Loucy (cell line): ENCODE data around the gene MCCC2.
"Not testable (repeated sequence)": the region's sequence is repeated elsewhere in the genome, so short reads cannot be mapped to it uniquely, and the experiment has no call there.

Experiments
- H2AFZ ChIP-seq: fragments of 200-600 bp; sonication (generic); 2 replicates; pipeline ENCODE4 v1.6.0; 2016; ENCODE audit warnings: antibody characterized with exemption, mild to moderate bottlenecking, low read length, moderate library complexity
- H3F3A ChIP-seq: fragments of 200-600 bp; 2 replicates; pipeline ENCODE4 v1.6.0; 2016; ENCODE audit warnings: antibody characterized with exemption, low read depth, mild to moderate bottlenecking
- H3K27me3 ChIP-seq: fragments of 200-600 bp; sonication (generic); 2 replicates; pipeline ENCODE4 v1.6.1; 2014; ENCODE audit warnings: low read length, mild to moderate bottlenecking; ENCODE audit not compliant: insufficient read depth, poor library complexity, severe bottlenecking
- H3K36me3 ChIP-seq: fragments of 200-600 bp; sonication (generic); 2 replicates; pipeline ENCODE4 v1.6.1; 2016; ENCODE audit warnings: low read length; ENCODE audit not compliant: insufficient read depth
- H3K4me1 ChIP-seq: fragments of 200-600 bp; sonication (generic); 2 replicates; pipeline ENCODE4 v1.5.1; 2014; ENCODE audit warnings: low read length, mild to moderate bottlenecking; ENCODE audit not compliant: insufficient read depth, poor library complexity, severe bottlenecking
- H3K4me2 ChIP-seq: fragments of 200-600 bp; sonication (generic); 2 replicates; pipeline ENCODE4 v1.6.0; 2014; ENCODE audit warnings: antibody characterized with exemption, low read length, low read depth, mild to moderate bottlenecking; ENCODE audit not compliant: poor library complexity, severe bottlenecking
- H3K4me3 ChIP-seq: fragments of 200-600 bp; sonication (generic); 2 replicates; pipeline ENCODE4 v1.5.1; 2014; ENCODE audit warnings: low read length, mild to moderate bottlenecking, mixed read lengths; ENCODE audit not compliant: poor library complexity, severe bottlenecking
- H3K79me2 ChIP-seq: fragments of 200-600 bp; sonication (generic); 2 replicates; pipeline ENCODE4 v1.6.1; 2014; ENCODE audit warnings: low read length; ENCODE audit not compliant: insufficient read depth
- H3K9ac ChIP-seq: fragments of 200-600 bp; sonication (generic); 2 replicates; pipeline ENCODE4 v1.6.0; 2014; ENCODE audit warnings: mild to moderate bottlenecking, low read depth, low read length, moderate library complexity; ENCODE audit not compliant: poor library complexity, severe bottlenecking
- H3K9me2 ChIP-seq: fragments of 200-600 bp; sonication (generic); replicated peaks from 2 replicates; pipeline ENCODE4 v1.6.1; 2016; ENCODE audit warnings: low read depth, low read length, mixed read lengths
- H3K9me3 ChIP-seq: fragments of 200-600 bp; sonication (generic); 2 replicates; pipeline ENCODE4 v1.6.1; 2014; ENCODE audit warnings: mild to moderate bottlenecking, antibody characterized with exemption, low read length, low read depth; ENCODE audit not compliant: insufficient read depth
- H4K20me1 ChIP-seq: fragments of 200-600 bp; sonication (generic); 2 replicates; pipeline ENCODE4 v1.6.0; 2014; ENCODE audit warnings: antibody characterized with exemption, low read length, mild to moderate bottlenecking; ENCODE audit not compliant: insufficient read depth, poor library complexity, severe bottlenecking
- CTCF ChIP-seq: fragments of 200-600 bp; sonication (generic); conservative IDR thresholded peaks from 2 replicates; pipeline ENCODE4 v1.5.1; 2014; ENCODE audit warnings: mild to moderate bottlenecking, antibody characterized with exemption, low read length
- EZH2phosphoT487 ChIP-seq: fragments of 200-600 bp; IDR thresholded peaks from 2 replicates; pipeline ENCODE4 v1.6.1; 2018; ENCODE audit warnings: antibody characterized with exemption, mild to moderate bottlenecking, moderate library complexity, borderline replicate concordance

Gene MCCC2

GRCh38 chr5:71662381-71662780 lies 75.2 kb downstream of the MCCC2 start:
- Histone ChIP-seq H2AFZ (no peak overlapping the region), H3K9me3 (no peaks in the 10 kb centered on the region), H3K9ac (no peak overlapping the region), H3K36me3 (peaks cover 11% of the 10 kb centered on the region; the same call in 1 of the 2 replicates), H3K9me2 (no peaks in the 10 kb centered on the region), H3K4me1 (no peaks in the 10 kb centered on the region), H3K27me3 (no peaks in the 10 kb centered on the region), H3K79me2 (no peaks in the 10 kb centered on the region), H4K20me1 (no peaks in the 10 kb centered on the region), H3K4me3 (no peak overlapping the region), H3K4me2 (no peak overlapping the region), H3F3A (no peaks in the 10 kb centered on the region)
- no peak for TF ChIP-seq CTCF
- no peak for TF ChIP-seq EZH2phosphoT487

- Histone ChIP-seq H2AFZ (no peak overlapping the region), H3K36me3 (peaks cover 1% of the 10 kb centered on the region; the same call in 1 of the 2 replicates), H3K9ac (no peak overlapping the region), H3F3A (no peaks in the 10 kb centered on the region), H4K20me1 (no peaks in the 10 kb centered on the region), H3K9me2 (no peaks in the 10 kb centered on the region), H3K27me3 (no peaks in the 10 kb centered on the region), H3K4me2 (no peak overlapping the region), H3K4me3 (no peak overlapping the region), H3K79me2 (no peaks in the 10 kb centered on the region), H3K4me1 (no peaks in the 10 kb centered on the region), H3K9me3 (no peaks in the 10 kb centered on the region)
- TF ChIP-seq CTCF (no peak), EZH2phosphoT487 (no peak)
Observed at GRCh38 chr5:71663191-71663969, 76.2 kb downstream of the MCCC2 start.

GRCh38 chr5:71664615-71665014 lies 77.5 kb downstream of the MCCC2 start:
- H3K4me2 ChIP-seq, H3K36me3 ChIP-seq, H3F3A ChIP-seq, H3K79me2 ChIP-seq, H3K9me3 ChIP-seq, H3K4me3 ChIP-seq, H3K27me3 ChIP-seq, H2AFZ ChIP-seq, H3K9me2 ChIP-seq, H3K9ac ChIP-seq, H3K4me1 ChIP-seq, H4K20me1 ChIP-seq: not testable (repeated sequence)

GRCh38 chr5:71666321-71666720 lies 79.2 kb downstream of the MCCC2 start:
- no peak overlapping the region for H3K9ac ChIP-seq
- no peak for TF ChIP-seq CTCF
- TF ChIP-seq EZH2phosphoT487 = no peak
- no peak overlapping the region for H3K4me3 ChIP-seq
- H4K20me1 ChIP-seq = no peaks in the 10 kb centered on the region
- H3F3A ChIP-seq = no peaks in the 10 kb centered on the region
- H3K36me3 ChIP-seq = no peaks in the 10 kb centered on the region
- H3K4me2 ChIP-seq = no peak overlapping the region
- no peak overlapping the region for H2AFZ ChIP-seq
- H3K9me2 ChIP-seq = no peaks in the 10 kb centered on the region
- no peaks in the 10 kb centered on the region for H3K27me3 ChIP-seq
- no peaks in the 10 kb centered on the region for H3K9me3 ChIP-seq
- no peaks in the 10 kb centered on the region for H3K79me2 ChIP-seq
- no peaks in the 10 kb centered on the region for H3K4me1 ChIP-seq
